Stimulated activated CD8-positive, alpha-beta memory T cell treated with anti-CD3 and anti-CD28 coated beads, Interleukin-12 subunit alpha, Interleukin-12 subunit beta, amount 100 ng/mL, for 4 hours (primary cell): ENCODE measurements around the gene DUSP28.

Experiments used
- DNase-seq: peaks from one replicate; pipeline ENCODE4 v3.0.0-alpha.2; 2020; ENCODE audit warnings: low read depth

DUSP28 gene

DNA sequence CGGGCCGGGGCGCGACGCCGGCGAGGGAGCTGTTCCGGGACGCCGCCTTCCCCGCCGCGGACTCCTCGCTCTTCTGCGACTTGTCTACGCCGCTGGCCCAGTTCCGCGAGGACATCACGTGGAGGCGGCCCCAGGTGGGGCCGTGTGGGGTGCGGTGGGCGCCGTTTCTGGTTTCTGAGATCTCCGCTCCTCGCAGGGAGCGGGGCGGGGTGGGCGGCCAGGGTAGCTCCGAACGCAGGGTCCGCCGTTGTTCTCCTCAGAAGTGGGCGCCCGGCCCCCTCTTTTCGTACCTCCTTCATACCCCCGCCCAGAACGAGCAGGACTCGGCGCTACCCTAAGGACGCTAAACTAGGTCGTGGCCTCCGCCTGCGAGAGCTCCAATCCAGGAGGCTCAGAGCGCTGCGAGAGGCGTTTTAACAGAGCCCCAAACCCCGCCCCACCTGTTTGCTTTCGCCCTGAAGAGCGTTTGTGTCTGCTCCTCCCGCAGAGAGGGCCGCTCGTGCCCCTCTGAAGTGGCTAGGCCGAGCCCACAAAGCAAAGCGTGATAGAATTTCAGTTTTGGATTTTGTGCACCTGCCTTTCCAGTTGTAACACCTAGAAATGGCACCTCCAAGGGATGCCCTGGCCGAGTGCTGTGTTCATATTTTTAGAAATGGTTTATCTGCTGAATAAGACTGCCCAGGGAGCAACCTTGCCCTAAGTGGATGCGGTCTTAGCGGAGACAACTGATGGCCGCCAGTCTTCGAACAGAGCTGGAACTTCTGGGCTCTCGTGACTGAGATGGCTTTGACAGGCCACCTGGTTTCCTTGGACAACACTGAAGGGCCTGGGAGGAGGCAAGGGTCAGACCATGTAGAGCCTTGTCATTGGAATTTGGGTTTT is 27.0 kb downstream of the DUSP28 start:
- peak; percentile 25 for DNase-seq

DNA sequence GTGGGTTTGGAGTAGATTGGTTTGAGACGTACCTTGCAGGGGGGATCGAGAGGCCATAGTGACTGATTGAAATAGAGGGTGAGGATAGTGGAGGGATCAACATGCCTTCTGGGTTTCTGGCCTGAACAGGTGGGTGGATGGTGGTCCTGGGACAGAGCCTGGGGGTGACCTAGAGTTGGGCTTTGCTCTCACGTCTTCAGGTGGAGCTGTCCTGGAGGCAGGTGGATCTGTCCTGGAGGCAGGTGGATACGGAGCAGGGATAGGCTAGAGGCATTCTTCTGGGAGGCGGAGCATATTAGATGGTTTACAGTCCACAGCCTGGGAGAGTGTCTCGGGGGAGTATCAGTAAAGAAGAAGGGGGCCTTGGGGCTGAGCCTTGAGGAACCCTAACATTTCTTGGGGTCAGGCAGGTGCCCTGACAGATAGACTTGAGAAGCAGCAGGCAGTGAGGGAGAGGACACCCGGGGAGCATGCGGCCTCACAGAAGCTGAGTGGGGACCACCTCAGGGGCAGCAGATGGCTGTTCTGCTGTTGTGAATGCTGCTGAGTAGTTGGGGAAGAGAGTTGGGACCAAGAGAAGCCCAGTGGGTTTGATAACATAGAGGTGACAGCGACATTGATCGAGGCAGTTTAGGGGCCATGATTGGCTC is 28.0 kb downstream of the DUSP28 start:
- DNase-seq: no peak

DNA sequence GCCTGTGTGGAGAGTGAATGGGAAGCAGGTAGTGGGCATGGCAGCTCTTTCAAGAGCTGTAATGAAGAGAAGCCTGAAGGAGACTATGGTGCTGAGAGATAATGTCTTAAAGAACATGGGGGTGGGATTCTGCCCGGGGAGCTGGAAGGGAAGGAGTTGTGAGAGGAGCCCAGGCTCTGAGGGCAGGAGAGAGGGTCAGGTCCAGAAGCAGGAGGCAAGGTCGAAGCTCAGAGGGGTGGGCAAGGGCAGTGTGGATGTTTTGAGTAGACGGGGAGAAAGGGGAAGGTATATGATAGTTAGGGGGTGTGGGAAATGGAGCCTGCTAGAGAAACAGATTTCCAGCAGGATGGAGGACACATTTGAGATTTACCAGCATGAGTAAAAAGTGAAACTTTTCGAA is 28.5 kb downstream of the DUSP28 start:
- DNase-seq: no peak

DNA sequence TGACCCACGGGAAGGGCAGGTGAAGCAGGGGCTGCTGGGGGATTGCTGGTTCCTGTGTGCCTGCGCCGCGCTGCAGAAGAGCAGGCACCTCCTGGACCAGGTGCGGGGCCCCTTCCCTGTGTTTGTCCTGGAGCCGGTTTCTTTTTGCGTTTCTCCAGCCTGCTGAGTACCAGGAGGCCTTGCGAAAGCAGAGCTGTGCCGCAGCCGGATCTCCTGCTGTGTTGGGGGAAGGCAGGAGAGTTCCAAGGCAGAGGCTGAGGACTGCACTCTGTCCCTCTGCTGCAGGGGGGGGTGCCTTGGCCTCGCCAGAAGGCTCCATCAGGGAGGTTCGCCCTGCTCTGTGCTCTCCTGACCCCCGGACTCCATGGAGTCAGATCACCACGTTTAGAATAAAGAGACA is 29.2 kb downstream of the DUSP28 start:
- no peak for DNase-seq

DNA sequence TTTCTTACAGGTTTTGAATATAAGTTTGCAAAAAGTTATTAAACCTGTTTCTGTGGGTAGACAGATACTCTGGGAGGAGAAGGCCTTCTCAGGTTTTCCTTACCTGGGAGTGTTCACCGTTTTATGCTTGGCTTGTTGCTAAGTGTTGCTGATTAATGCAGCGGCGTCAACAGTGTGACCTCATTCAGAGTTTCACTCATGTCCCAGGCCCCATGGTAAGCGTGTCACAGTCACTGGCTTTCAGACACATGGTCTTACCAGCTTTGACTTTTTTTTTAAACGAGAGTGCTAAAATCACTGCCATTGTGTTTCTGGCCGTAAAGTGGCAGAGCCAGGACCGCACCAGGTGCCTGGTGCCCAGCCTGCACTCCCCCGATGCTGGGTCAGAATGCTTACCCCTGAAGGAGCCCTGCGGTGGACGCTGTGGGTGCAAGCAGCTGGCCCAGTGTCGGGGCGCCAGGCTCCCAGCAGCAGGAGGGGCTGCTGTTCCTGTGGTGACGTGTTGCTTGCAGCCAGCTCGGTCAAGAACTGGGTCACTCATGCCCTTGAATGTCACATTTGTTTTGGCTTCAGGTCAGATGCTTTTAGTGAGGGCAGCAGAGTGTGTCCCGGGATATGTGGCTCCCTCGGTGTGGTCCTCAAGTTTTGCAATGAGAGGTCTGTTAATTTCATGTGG is 29.8 kb downstream of the DUSP28 start:
- no peak for DNase-seq

DNA sequence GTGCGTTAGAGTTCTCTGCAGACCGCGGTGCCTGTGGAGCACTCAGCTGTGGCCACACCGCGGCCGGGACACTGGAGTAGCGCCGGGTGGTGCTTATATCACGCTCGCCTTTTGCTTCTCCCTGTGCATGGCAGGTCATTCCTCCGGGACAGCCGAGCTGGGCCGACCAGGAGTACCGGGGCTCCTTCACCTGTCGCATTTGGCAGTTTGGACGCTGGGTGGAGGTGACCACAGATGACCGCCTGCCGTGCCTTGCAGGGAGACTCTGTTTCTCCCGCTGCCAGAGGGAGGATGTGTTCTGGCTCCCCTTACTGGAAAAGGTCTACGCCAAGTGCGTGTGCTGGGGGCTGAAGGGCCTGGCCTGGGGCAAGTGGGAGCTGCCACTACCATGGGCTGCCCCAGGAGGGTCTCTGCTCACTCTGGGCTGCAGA is 30.5 kb downstream of the DUSP28 start:
- no peak for DNase-seq

DNA sequence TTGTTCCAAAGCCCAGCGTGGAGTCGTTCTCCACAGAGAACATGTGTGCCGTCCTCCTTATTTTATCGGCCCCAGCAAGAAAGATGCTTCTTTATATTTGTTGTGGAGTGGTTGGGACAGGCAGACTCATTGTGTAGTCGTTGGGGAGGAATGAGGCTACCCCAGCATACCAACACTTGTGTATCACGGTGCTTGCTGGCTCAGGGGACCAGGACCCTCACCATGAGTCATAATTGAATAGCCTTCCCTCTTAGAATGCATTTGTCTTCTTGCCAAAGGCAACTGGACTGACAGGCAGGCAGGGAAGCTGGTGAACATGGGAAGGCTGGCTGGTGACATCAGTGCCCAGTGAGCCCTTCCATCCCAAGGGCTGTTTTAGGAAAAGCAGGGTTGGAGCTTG is 31.1 kb downstream of the DUSP28 start:
- DNase-seq: no peak

DNA sequence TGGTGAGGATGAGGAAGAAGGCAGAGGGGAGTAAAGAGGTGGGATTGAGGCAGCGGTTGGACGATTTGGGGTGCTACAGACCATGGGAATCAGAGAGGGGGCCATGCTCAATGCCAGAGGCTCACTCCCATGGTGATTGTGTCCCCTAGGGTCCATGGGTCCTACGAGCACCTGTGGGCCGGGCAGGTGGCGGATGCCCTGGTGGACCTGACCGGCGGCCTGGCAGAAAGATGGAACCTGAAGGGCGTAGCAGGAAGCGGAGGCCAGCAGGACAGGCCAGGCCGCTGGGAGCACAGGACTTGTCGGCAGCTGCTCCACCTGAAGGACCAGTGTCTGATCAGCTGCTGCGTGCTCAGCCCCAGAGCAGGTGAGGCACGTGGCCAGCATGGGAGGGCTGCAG is 31.6 kb downstream of the DUSP28 start:
- no peak for DNase-seq

DNA sequence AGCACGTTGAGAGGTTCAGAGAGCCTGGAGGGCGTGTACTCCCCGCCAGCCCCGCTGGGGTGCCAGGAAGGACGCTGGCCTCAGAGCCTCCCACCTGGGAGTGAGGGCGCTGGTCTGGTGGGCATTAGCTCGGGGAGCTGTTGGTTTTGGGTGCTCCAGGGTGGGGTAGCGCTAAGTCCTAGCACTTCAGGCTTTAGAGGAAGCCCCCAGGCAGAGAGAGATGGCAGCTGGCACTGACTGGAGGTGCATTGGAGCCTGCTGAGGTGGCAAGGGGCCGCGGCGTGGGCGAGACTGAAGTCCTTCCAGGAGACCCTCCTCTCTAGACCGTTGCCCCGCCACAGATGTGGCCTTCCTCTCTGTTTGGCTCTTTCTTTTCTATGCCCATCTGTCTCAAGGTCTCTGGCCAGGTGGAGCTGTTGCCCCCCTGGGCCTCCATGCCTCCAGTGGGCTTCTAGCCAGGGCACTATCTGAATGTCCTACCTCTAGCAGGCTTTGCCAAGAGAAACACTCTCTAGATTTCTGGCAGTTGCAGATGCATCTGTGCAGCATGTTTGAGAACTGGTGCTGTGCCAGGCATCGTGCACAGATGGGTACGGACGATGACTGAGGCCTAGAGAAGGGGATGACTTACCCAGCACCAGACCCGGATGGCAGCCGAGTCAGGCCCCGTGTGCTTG is 33.0 kb downstream of the DUSP28 start:
- no peak for DNase-seq

DNA sequence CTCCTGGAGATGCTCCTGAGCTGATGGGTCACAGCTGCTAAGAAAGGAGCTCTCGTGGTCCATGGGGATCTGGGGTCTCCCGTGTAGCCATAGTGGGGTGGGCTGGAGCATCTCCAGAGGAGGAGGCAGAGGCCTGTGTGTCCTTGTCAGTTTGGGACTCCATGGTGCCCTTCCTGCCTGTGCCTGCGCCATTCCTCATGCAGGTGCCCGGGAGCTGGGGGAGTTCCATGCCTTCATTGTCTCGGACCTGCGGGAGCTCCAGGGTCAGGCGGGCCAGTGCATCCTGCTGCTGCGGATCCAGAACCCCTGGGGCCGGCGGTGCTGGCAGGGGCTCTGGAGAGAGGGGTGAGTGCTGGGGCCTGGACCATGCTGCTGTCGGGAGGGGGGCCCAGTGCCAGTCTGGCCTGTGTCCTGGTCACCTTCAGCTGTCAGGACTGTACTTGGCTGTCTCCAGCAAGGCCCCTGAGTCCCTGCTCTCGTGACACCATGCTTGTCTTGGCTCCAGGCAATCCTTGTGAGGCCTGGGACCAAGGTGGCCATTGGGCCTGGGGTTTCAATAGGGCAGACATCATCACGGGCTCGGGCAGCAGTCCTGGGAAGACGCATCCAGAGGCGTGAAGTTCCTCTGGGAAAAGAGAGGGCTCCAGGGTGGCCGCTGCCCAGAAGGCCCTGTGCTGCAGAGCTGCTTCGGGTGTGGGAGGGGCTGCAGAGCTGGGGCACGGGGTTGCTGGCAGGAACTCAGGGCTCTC is 33.7 kb downstream of the DUSP28 start:
- no peak for DNase-seq

DNA sequence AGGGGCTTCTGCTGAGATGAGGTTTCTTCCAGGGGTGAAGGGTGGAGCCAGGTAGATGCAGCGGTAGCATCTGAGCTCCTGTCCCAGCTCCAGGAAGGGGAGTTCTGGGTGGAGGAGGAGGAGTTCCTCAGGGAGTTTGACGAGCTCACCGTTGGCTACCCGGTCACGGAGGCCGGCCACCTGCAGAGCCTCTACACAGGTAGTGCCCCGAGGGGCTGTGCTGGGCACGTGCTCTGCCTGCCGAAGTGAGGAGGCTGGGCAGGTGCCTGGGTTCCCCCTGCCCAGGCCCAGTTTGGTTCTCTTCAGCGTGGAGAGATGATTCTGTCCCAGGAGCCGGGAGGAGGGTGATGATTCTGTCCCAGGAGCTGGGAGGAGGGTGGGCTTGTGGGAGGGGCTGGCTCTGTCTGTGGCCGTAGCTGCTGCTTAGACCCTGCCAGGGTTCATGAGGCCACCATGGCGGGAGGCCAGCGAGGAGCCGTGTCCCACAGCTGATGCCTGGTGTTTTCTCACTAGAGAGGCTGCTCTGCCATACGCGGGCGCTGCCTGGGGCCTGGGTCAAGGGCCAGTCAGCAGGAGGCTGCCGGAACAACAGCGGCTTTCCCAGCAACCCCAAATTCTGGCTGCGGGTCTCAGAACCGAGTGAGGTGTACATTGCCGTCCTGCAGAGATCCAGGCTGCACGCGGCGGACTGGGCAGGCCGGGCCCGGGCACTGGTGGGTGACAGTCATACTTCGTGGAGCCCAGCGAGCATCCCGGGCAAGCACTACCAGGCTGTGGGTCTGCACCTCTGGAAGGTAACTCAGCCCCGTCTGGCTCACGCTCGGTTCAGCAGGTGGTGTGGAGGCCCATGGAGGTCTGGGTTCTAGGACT is 34.6 kb downstream of the DUSP28 start:
- no peak for DNase-seq

DNA sequence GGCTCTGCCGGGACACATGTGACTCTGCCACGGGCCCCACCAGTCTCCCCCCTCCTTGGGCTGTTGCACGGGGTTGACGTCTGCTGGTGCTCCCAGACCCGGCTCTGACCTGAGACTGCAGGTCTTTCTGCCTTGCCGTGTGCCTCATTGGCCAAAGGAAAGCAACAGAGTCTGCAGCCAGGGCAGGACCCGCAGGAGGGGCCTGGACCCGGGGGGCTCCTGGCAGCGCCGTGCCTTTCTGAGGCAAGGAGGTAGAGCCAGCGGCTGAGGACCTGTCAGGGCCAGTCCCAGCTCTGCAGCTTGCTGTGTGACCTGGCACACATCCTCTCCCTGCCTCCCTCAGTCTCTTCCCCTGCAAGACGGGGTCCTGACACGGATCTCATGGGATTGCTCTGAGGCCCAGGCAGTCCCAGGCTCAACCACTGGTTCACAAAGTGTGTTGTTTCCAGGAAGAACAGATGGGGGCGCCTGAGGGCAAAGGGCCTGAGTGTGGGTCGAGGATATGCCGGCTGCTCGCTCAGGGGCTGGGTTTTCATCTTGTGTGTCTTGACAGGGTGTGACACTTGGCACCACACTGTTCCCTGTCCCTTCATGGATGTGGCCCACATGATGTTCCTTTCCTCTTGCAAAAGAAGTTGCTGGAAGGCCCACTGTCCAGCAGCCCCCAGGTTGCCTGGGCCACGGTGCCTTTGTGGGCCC is 35.4 kb downstream of the DUSP28 start:
- no peak for DNase-seq

DNA sequence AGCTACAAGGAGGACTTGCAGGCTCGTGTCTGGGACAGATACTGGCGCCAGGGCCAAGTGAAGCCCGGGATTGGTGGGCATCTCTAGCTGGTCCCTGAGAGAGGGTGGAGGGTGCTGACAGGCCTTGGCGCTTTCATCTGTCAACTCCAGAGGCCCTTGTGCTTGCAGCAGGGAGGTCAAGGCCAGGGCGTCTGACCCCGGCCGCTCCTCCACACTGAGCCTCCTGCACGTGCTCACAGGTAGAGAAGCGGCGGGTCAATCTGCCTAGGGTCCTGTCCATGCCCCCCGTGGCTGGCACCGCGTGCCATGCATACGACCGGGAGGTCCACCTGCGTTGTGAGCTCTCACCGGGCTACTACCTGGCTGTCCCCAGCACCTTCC is 35.9 kb downstream of the DUSP28 start:
- no peak for DNase-seq

DNA sequence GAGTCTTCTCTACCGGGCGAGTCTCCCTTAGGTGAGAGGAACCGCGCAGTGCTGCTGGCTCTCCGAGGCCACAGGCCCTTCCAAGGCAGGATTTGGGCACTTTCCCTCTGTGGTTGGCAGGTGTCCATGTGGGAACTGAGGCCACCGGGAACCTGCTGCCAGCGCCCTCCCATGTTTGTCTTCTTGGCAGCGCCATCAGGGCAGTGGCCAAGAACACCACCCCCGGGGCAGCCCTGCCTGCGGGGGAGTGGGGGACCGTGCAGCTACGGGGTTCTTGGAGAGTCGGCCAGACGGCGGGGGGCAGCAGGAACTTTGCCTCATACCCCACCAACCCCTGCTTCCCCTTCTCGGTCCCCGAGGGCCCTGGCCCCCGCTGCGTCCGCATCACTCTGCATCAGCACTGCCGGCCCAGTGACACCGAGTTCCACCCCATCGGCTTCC is 36.4 kb downstream of the DUSP28 start:
- no peak for DNase-seq

DNA sequence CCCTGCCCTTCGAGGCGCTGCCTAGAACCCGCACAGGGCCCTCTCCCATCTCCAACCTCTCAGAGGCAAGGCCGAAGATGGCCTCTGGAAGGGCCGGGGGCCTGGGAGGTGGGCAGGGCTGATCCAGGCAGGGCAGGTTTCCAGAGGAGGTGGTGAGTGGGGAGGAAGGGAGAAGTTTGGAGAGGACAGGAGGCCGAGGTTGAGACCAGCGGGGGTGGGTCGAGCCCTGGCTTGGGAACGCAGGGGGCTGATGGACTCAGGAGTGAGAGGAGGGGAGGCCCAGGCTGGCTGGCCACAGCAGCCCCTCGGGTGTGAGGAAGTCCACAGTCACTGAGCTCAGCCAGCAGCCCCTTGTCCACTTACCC is 36.9 kb downstream of the DUSP28 start:
- no peak for DNase-seq

DNA sequence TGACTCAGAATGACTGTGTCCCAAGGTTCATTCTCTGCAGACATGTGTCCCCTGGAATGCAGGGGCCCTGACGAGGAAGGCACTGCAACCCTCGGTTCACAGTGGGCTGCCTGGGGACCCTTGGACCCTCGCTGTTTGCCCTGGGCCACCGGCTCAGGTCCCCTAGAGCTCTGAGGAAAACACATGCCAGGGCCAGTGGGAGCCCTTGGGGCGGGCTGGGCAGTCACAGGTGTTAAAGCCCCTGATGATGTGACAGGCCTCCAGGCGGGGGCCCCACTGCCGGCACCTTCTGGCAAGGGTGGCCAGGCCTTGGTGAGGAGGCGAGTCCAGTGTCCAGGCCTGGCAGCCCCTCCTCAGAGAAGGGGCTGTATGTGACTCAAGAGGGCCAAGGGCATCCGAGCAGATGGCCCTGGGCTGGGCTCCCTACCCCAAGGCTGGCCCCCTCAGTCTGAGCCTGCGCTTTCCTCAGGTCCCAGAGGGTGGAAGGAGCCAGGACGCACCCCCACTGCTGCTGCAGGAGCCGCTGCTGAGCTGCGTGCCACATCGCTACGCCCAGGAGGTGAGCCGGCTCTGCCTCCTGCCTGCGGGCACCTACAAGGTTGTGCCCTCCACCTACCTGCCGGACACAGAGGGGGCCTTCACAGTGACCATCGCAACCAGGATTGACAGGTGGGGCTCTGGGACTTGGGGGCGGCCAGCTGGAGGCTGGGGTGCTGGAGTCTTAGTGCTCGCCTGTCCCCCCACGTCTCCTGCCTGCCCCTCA is 37.4 kb downstream of the DUSP28 start:
- no peak for DNase-seq

DNA sequence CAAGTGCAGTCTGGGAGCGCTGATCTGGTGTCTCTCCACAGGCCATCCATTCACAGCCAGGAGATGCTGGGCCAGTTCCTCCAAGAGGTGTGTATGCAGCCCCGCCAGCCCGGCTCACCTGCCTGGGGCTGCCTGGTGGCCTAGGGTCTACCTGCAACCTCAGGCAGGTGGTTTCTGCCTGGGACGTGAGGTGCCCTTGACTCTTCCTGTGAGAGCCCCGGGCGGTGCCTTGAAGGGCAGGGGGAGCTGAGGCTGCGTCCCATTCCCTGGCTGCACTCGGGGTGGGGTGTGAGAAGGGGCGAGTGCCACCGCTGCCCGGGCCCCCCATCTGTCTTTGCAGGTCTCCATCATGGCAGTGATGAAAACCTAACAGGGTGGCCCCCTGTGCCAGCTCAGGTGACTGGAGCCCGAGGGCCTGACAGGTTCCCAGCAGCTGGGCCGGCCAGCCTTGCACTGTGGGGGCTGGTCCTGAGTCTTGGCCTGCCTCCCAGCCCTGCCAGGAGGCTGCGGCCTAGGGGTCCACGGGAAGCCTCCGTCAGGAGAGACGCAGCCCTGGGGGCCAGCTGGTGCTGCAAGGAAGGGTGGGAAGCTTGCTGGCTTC is 38.3 kb downstream of the DUSP28 start:
- DNase-seq: no peak

DNA sequence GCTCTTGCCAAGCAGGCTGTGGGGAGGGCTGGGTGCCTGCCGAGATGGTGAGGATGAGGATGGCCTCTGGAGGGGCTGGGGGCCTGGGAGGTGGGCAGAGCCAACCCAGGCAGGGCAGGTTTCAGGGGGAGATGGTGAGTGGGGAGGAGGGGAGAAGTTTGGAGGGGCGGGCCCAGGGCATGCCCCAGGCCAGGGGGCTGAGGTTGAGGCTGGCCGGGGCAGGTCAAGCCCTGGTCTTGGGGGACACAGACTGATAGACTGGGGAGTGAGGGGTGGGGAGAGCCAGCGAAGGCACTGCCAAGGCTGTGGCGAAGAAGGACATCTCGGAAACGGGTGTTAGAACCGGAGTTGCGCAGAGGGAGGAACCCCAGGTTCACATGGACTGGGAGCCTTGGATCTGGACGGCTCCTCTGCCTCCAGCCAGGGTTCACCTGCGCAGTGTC is 39.0 kb downstream of the DUSP28 start:
- DNase-seq: no peak

DNA sequence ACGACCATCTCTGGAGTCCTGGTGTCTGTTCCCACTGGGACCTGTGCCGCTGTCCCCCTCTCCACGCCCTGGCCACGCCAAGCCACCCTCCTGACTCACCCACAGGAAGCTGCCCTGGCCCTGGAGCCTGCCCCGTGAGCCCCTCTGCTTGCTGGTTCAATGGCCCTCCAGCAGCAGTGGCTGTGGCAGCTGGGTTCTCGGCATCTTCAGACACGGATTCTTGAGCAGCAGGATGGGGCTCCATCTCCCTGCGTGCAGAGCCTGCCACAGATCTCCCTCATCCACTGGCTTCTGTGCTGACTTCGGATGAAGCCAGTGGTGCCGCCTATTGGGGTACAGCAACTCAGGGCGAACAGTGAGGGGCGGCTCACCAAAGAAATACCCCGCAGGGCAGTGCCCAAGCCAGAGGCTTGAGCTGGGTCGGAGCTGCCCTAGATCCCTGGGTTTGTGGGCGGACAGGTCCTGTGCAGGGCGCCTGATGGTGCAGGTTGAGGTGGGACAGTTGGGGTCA is 40.3 kb downstream of the DUSP28 start:
- no peak for DNase-seq
